Nephron progenitor cell (in vitro differentiated cells): ENCODE data around the gene CKM.

ENCODE experiments used
- DNase-seq: peaks from one replicate; pipeline ENCODE4 v3.0.0; 2021
- H3K27ac Mint-ChIP-seq: 2 replicates; pipeline ENCODE4 v1.8.0; 2021; ENCODE audit warnings: mild to moderate bottlenecking, moderate library complexity, mixed read lengths
- H3K27me3 Mint-ChIP-seq: 2 replicates; pipeline ENCODE4 v1.8.0; 2021; ENCODE audit warnings: mild to moderate bottlenecking, low read depth, mixed read lengths; ENCODE audit not compliant: poor library complexity
- H3K36me3 Mint-ChIP-seq: 2 replicates; pipeline ENCODE4 v1.8.0; 2021; ENCODE audit warnings: low read depth, mixed read lengths
- H3K4me1 Mint-ChIP-seq: 2 replicates; pipeline ENCODE4 v1.8.0; 2021; ENCODE audit warnings: mixed read lengths
- H3K4me3 Mint-ChIP-seq: 2 replicates; pipeline ENCODE4 v1.8.0; 2021; ENCODE audit warnings: mild to moderate bottlenecking, moderate library complexity, mixed read lengths
- H3K9me3 Mint-ChIP-seq: 2 replicates; pipeline ENCODE4 v1.8.0; 2021; ENCODE audit warnings: mild to moderate bottlenecking, moderate library complexity, mixed read lengths
- CTCF ChIP-seq: fragments of 200-600 bp; sonication (generic); IDR thresholded peaks from 2 replicates; pipeline ENCODE4 v1.5.0; 2021; ENCODE audit warnings: antibody characterized with exemption

CKM gene

GRCh38 chr19:45322744-45323281 lies at the start of gene CKM:
Gene CKM, minus strand, starts transcription at chr19:45322875. Its CDS starts 3,162 bp downstream, at chr19:45319713.
- DNase-seq: no peak
- H3K4me1 Mint-ChIP-seq: peaks cover 43% of the 10 kb centered on the region
- peak within 1 kb of the TSS; percentile 33 for H3K27ac Mint-ChIP-seq
- peak within 1 kb of the TSS; percentile 58 for H3K4me3 Mint-ChIP-seq
- no peaks in the 10 kb centered on the region for H3K36me3 Mint-ChIP-seq
- TF ChIP-seq CTCF: no peak
- H3K9me3 Mint-ChIP-seq: no peaks in the 10 kb centered on the region
- peaks cover 29% of the 10 kb centered on the region for H3K27me3 Mint-ChIP-seq

- peak within 1 kb of the TSS; percentile 99 for H3K27ac Mint-ChIP-seq
- H3K27me3 Mint-ChIP-seq: peaks cover 7% of the 10 kb centered on the region
- DNase-seq: peak; percentile 100
- H3K4me1 Mint-ChIP-seq: peaks cover 36% of the 10 kb centered on the region
- peaks cover 11% of the 10 kb centered on the region for H3K36me3 Mint-ChIP-seq
- no peaks in the 10 kb centered on the region for H3K9me3 Mint-ChIP-seq
- H3K4me3 Mint-ChIP-seq: peak within 1 kb of the TSS; percentile 87
- no peak for TF ChIP-seq CTCF
These were observed 47.9 kb upstream of the CKM start, which contains the start of gene ERCC2 for GRCh38 chr19:45370410-45371204. Gene ERCC2, minus strand, starts transcription at chr19:45370573. Its CDS starts 33 bp downstream, at chr19:45370540.

DNA sequence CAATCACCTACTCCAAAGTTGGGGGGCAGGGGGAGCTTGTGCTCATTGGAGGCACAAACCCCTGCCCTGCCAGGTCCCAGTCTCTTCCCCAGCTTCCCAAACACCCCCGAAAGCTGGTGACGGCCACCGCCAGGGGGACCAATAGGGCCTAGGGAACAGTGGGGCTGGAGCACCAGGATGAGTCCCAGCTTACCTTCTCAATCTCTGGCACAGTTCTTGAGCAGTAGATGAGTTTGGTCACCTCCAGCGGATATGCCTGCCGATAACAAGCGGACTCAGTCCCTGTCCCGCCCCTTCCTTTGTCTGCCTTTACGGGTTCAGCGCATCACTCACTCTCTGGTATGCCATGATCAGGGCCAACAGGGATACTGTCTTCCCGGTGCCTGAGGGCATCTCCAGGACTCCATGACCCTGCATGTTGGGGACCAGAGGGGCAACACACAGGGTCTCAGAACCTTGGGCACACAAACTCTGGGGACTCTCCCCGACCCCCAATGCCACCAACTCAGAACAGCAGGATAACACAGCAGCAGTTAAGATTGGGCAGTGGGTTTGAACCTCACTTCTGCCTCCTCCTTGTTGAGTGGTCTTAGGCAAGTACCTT lies 46.2 kb upstream of the CKM start:
- no peak for DNase-seq
- Mint-ChIP-seq H3K27ac (no peak overlapping the region), H3K4me1 (peaks cover 30% of the 10 kb centered on the region), H3K4me3 (peak overlapping the region; percentile 75), H3K27me3 (peaks cover 7% of the 10 kb centered on the region), H3K36me3 (peaks cover 14% of the 10 kb centered on the region), H3K9me3 (no peaks in the 10 kb centered on the region)
- TF ChIP-seq CTCF: no peak

GRCh38 chr19:45368127-45368526 lies 45.5 kb upstream of the CKM start:
- H3K4me1 Mint-ChIP-seq: peaks cover 25% of the 10 kb centered on the region
- no peaks in the 10 kb centered on the region for H3K9me3 Mint-ChIP-seq
- no peak for DNase-seq
- TF ChIP-seq CTCF: no peak
- H3K27ac Mint-ChIP-seq: no peak overlapping the region
- peaks cover 7% of the 10 kb centered on the region for H3K27me3 Mint-ChIP-seq
- peak overlapping the region; percentile 43 for H3K4me3 Mint-ChIP-seq
- peaks cover 14% of the 10 kb centered on the region for H3K36me3 Mint-ChIP-seq

DNA sequence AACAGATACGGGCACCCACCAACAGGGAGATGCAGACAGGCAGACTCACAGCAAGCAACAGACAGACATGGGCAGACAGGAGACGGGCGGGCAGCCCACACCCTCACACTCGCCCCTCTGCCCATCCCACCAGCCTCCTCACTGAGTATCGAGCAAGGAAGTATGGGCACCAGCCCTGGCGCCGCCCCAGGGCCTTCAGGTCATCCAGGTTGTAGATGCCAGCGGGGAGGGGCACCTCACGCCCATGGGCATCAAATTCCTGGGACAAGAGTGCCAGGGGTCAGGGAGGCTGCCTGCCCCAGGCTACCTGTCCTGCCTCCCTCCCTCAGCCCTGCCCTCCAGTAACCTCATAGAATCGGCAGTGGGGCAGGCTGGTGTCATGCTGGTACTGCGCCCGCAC lies 42.0 kb upstream of the CKM start:
- TF ChIP-seq CTCF: no peak
- DNase-seq: no peak
- peaks cover 33% of the 10 kb centered on the region for H3K36me3 Mint-ChIP-seq
- no peaks in the 10 kb centered on the region for H3K27me3 Mint-ChIP-seq
- peak overlapping the region; percentile 70 for H3K27ac Mint-ChIP-seq
- H3K4me1 Mint-ChIP-seq: peaks cover 12% of the 10 kb centered on the region
- no peaks in the 10 kb centered on the region for H3K9me3 Mint-ChIP-seq
- no peak overlapping the region for H3K4me3 Mint-ChIP-seq
